Measurements from ENCODE around the gene XXYLT1.

XXYLT1 gene

GRCh38 chr3:195290643-195291042, 19.7 kb upstream of the XXYLT1 start (continued):
- TF ChIP-seq ZNF629 (tag by site-specific recombination; IDR thresholded peaks at IDR 0.05) (peak; percentile 51), ZNF558 (tag by site-specific recombination; IDR thresholded peaks at IDR 0.05) (peak; percentile 61)

GRCh38 chr3:195286115-195286872, 15.3 kb upstream of the XXYLT1 start:
- Histone ChIP-seq H3K4me3 (ENCODE audit: low read depth, low read length) (no peak overlapping the region), H3K27ac (ENCODE audit: extremely low read depth, low read depth, low read length) (no peak overlapping the region), H3K36me3 (ENCODE audit: control insufficient read depth in 2 of 2, insufficient read depth in 1 of 2, low read length in 2 of 2) (peaks cover 0 to 17% of the 10 kb centered on the region in 2 experiments; a peak in 2 of 3 replicates), H3K9me3 (ENCODE audit: control insufficient read depth, insufficient read depth, low read depth, low read length) (no peaks in the 10 kb centered on the region), H3K4me1 (ENCODE audit: control insufficient read depth, insufficient read depth, low read length) (no peaks in the 10 kb centered on the region)
- TF ChIP-seq SCRT2 (tag by site-specific recombination; IDR thresholded peaks at IDR 0.05) (peak; percentile 65; the same call in 1 of the 2 replicates), ZBTB44 (tag by site-specific recombination; IDR thresholded peaks at IDR 0.05) (no peak)
- CTCF ChIA-PET: interaction anchor here (0.6 to 1.8 kb wide), 2 partner anchors 11 to 15 kb away, joined by 3 to 6 read pairs; no protein-coding TSS in a partner anchor
- POLR2A ChIA-PET: no interaction called here

- TF ChIP-seq ZNF114 (tag by site-specific recombination; IDR thresholded peaks at IDR 0.05) (no peak), ZNF521 (tag by site-specific recombination; IDR thresholded peaks at IDR 0.05) (no peak), ZNF354C (tag by site-specific recombination; IDR thresholded peaks at IDR 0.05; ENCODE audit: borderline replicate concordance, low read depth) (no peak), GLIS2 (tag by site-specific recombination; IDR thresholded peaks at IDR 0.05) (no peak), ZEB2 (tag by site-specific recombination; IDR thresholded peaks at IDR 0.05) (no peak), ZBTB10 (tag by site-specific recombination; IDR thresholded peaks at IDR 0.05) (no peak), ZNF175 (tag by site-specific recombination; IDR thresholded peaks at IDR 0.05) (no peak), ZNF266 (tag by site-specific recombination; IDR thresholded peaks at IDR 0.05; ENCODE audit: low read depth) (no peak), FEZF1 (tag by site-specific recombination; IDR thresholded peaks at IDR 0.05) (no peak), ZNF404 (tag by site-specific recombination; IDR thresholded peaks at IDR 0.05) (no peak), KLF16 (tag by site-specific recombination; IDR thresholded peaks at IDR 0.05) (no peak), ZNF19 (tag by site-specific recombination; IDR thresholded peaks at IDR 0.05; ENCODE audit: low read depth) (no peak), ZNF132 (tag by site-specific recombination; IDR thresholded peaks at IDR 0.05; ENCODE audit: borderline replicate concordance) (no peak), ZNF549 (tag by site-specific recombination; IDR thresholded peaks at IDR 0.05) (no peak), PRDM2 (tag by site-specific recombination; IDR thresholded peaks at IDR 0.05; ENCODE audit: borderline replicate concordance) (no peak)
- CTCF ChIA-PET: interaction anchor here (0.7 to 1.1 kb wide), 2 partner anchors 14 to 234 kb away, joined by 3 to 5 read pairs; partner anchors contain the start of gene XXYLT1
- H3K36me3 ChIP-seq (ENCODE audit: control insufficient read depth in 2 of 2, insufficient read depth in 1 of 2, low read length in 2 of 2): peaks cover 0 to 17% of the 10 kb centered on the region in 2 experiments; a peak in 2 of 3 replicates
- POLR2A ChIA-PET: no interaction called here
- no peaks in the 10 kb centered on the region for H3K4me1 ChIP-seq (ENCODE audit: control insufficient read depth, insufficient read depth, low read length)
- no peaks in the 10 kb centered on the region for H3K9me3 ChIP-seq (ENCODE audit: control insufficient read depth, insufficient read depth, low read depth, low read length)
- H3K4me3 ChIP-seq (ENCODE audit: low read depth, low read length): no peak overlapping the region
- H3K27ac ChIP-seq (ENCODE audit: extremely low read depth, low read depth, low read length): no peak overlapping the region
Observed at GRCh38 chr3:195285372-195285771, 14.4 kb upstream of the XXYLT1 start.

Measured in HEK293 (cell line).